BJ (cell line): Measurements from ENCODE around the gene PEA15. TPM values are rescaled to one million over a fixed set of nuclear protein-coding genes. Genes with fewer than 3 reads are reported as not detected.
A peak's percentile ranks its signal among the peaks of the same experiment; 100 is the strongest.

Experiments
- CTCF ChIA-PET: fragments of 350-600 bp; formaldehyde crosslinking; extraction: SDS; loops from one replicate; lab custom pipeline; 2021; ENCODE audit warnings: antibody characterized with exemption, inconsistent platforms; lab: Yijun Ruan, JAX
- POLR2A ChIA-PET: fragments of 300-600 bp; sonication (Branson Sonifier 250); formaldehyde crosslinking; extraction: SDS; loops from one replicate; lab custom pipeline; 2021; ENCODE audit warnings: antibody characterized with exemption; lab: Charles Lee
- DNase-seq: peaks from one replicate; pipeline ENCODE4 v3.0.0-alpha.2; 2011; ENCODE audit warnings: low read depth
- H3K27me3 ChIP-seq: 2 replicates; pipeline ENCODE4 v1.6.0; 2011; ENCODE audit warnings: low read length; ENCODE audit not compliant: control insufficient read depth, insufficient read depth
- H3K36me3 ChIP-seq: 2 replicates; pipeline ENCODE4 v1.5.1; 2011; ENCODE audit warnings: low read length; ENCODE audit not compliant: control insufficient read depth, insufficient read depth
- H3K4me3 ChIP-seq: 2 replicates; pipeline ENCODE4 v1.5.1; 2011; ENCODE audit warnings: low read depth, mild to moderate bottlenecking, control low read depth, low read length
- CTCF ChIP-seq: IDR thresholded peaks from 2 replicates; pipeline ENCODE4 v1.5.1; 2011; ENCODE audit warnings: low read depth, mild to moderate bottlenecking, control low read depth, inconsistent platforms, low read length, moderate library complexity; ENCODE audit not compliant: insufficient read depth
- polyA plus RNA-seq: library from polyadenylated mRNA; depleted of rRNA; stranded (reverse); fragments of >200 nt; gene quantifications from 2 replicates; pipeline ENCODE4 v1.2.3, GENCODE V29; 2011

PEA15 gene
- polyA plus RNA-seq, 1 experiment, result 1,035 TPM

- no peaks in the 10 kb centered on the region for H3K27me3 ChIP-seq
- H3K4me3 ChIP-seq, result no peak overlapping the region
- peaks cover 29% of the 10 kb centered on the region for H3K36me3 ChIP-seq
- ChIA-PET CTCF (interaction anchor here (0.7 to 5.0 kb wide), 33 partner anchors 8 to 156 kb away, joined by 3 to 113 read pairs (median 8); partner anchors contain the start of genes ATP1A2, CASQ1, DCAF8 and IGSF8), POLR2A (interaction anchor here (0.6 to 1.4 kb wide), 3 partner anchors 10 to 26 kb away, joined by 3 to 4 read pairs (median 4); no protein-coding TSS in a partner anchor)
- peak; percentile 74 for TF ChIP-seq CTCF
- peak; percentile 50 for DNase-seq
Measured at GRCh38 chr1:160219062-160219929, 14.1 kb downstream of the PEA15 start.

- ChIA-PET CTCF (interaction anchor here (1.0 to 5.0 kb wide), 26 partner anchors 9 to 155 kb away, joined by 3 to 113 read pairs (median 12); partner anchors contain the start of genes CASQ1, DCAF8 and IGSF8), POLR2A (no interaction called here)
- Histone ChIP-seq H3K36me3 (peaks cover 32% of the 10 kb centered on the region), H3K27me3 (no peaks in the 10 kb centered on the region), H3K4me3 (no peak overlapping the region)
- DNase-seq, result no peak
- no peak for TF ChIP-seq CTCF
Measured at GRCh38 chr1:160220301-160220700, 15.1 kb downstream of the PEA15 start.

- Histone ChIP-seq H3K36me3 (peaks cover 27% of the 10 kb centered on the region), H3K27me3 (no peaks in the 10 kb centered on the region), H3K4me3 (no peak overlapping the region)
- TF ChIP-seq CTCF, result no peak
- DNase-seq, result no peak
- ChIA-PET CTCF (interaction anchor here (1.0 to 5.0 kb wide), 17 partner anchors 8 to 155 kb away, joined by 3 to 113 read pairs (median 14); partner anchors contain the start of gene CASQ1), POLR2A (interaction anchor here (0.6 kb wide), 1 partner anchor 57 kb away, joined by 3 read pairs; no protein-coding TSS in a partner anchor)
Measured at GRCh38 chr1:160221089-160221488, 15.9 kb downstream of the PEA15 start.

- ChIA-PET POLR2A (no interaction called here), CTCF (interaction anchor here (0.9 to 4.2 kb wide), 4 partner anchors 10 to 137 kb away, joined by 3 to 23 read pairs (median 5); no protein-coding TSS in a partner anchor)
- DNase-seq, result no peak
Measured at GRCh38 chr1:160222546-160222945, 17.4 kb downstream of the PEA15 start.

More at GRCh38 chr1:160222546-160222945, 17.4 kb downstream of the PEA15 start:
- Histone ChIP-seq H3K27me3 (no peaks in the 10 kb centered on the region), H3K4me3 (no peak overlapping the region), H3K36me3 (peaks cover 26% of the 10 kb centered on the region)
- no peak for TF ChIP-seq CTCF
